ENCODE data around the gene STXBP5. TPM values are rescaled to one million over a fixed set of nuclear protein-coding genes. Genes with fewer than 3 reads are reported as not detected.
A peak's percentile ranks its signal among the peaks of the same experiment; 100 is the strongest.

STXBP5 gene
- total and polyA plus RNA-seq, 9 of the 15 experiments (the other 6 are each of a cell fraction or from before 2014, with no cell fraction given): 23.3 to 172 (median 71.5) TPM

DNA sequence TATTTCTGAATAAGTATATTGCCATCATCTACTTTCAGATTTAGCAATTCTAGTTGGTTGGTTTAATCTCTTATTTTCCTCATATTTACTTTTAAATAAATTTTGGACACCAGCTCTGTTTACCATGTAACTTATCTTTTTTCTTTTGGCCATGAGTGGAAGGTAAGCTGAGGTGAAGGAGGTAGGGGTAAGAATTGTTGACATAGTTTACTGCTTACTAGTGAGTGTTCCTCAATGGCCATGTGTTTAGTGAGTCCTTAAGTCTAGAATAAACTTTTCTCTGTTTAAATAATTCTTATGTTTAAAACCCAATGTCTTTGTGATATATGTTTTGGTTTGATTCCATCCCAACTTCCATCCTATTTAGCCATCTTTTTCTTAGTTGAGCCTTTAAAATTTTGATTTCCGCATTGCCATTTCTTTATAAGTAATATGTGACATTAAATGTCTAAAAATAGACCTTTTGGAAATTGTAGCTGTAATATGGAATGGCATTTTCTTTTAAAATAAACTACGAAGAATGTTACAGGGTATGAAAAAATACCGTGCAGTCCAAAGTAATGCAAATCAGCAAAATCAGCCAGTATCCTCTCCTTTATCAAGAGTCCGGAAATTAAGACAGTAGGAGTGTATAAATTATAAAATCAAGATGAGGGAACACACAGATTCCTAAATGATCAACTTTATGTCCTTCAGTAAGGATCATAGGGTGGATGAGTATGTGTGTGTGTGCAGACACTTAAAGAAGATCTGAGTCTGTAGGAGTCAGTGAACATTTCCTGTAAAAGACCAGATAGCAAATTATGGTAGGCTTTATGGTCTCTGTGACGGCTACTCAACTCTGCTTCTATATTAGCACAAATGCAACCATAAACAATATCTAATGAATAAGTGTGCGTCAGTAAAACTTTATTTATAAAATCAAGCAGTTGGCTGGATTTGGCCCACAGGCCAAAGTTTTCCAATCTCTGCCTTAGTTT, 10.3 kb downstream of the STXBP5 start (continued):
- TF ChIP-seq PHTF2 (CRISPR knock-in tag; IDR thresholded peaks at IDR 0.05) (no peak), SIX5 (IDR thresholded peaks at IDR 0.05; ENCODE audit: borderline replicate concordance in 1 of 2, insufficient read depth in 1 of 2, low read depth in 1 of 2, low read length in 2 of 2) (no peak), RBM25 (IDR thresholded peaks at IDR 0.05; ENCODE audit: low read depth, low read length, severe bottlenecking) (no peak), NR1H2 (CRISPR knock-in tag; IDR thresholded peaks at IDR 0.05) (no peak), TBP (optimal IDR thresholded peaks at IDR 0.05; ENCODE audit: low read depth, low read length) (no peak), RBM17 (IDR thresholded peaks at IDR 0.05; ENCODE audit: borderline replicate concordance, low read depth, low read length) (no peak), ZNF24 (IDR thresholded peaks at IDR 0.05) (no peak), ZNF3 (CRISPR knock-in tag; IDR thresholded peaks at IDR 0.05) (no peak), ZBTB40 (IDR thresholded peaks at IDR 0.05) (peak; percentile 85), ZBTB40 (CRISPR knock-in tag; IDR thresholded peaks at IDR 0.05) (no peak), ZNF518B (CRISPR knock-in tag; IDR thresholded peaks at IDR 0.05) (no peak), XRCC5 (IDR thresholded peaks at IDR 0.05; ENCODE audit: low read depth, low read length) (no peak), MCM3 (IDR thresholded peaks at IDR 0.05) (no peak), MAZ (CRISPR knock-in tag; conservative IDR thresholded peaks at IDR 0.05 in 1 of 2, IDR thresholded peaks at IDR 0.05 in 1 of 2) (no peak), ZNF347 (CRISPR knock-in tag; IDR thresholded peaks at IDR 0.05; ENCODE audit: low read depth) (no peak)

Data from K562 (cell line).